ENCODE data around the gene AGAP9.

DNA sequence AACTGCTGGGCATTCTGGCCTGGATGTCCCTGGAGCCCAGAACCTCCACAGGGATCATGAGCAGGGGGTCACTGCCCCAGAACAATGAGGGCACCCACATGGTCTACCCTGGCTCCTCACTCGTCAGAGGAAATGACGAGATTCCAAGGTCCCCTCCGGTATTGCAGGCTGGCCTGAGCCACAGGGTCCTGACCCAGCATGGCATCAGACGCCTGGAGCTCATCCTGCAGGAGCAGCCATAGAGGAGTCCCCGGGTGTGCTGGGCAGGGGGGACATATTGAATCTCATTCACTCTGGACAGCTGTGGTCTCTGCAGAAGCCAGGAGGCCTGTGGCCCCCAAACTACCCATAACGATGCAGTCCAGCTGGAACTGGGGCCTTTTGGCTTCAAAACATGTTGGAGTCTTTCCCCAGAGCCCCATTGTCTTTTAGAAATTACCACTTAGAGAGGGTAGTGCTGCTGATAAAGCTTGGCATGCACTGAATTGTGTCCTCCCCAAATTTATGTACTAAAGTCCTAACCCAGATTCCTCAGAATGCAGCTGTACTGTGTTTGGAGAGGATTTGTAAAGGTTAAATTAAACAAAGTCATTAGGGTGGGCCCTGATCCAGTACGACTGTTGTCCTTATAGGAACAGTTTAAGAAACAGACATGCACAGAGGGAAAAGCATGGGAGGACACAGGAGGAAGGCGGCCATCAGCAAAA is 67.2 kb downstream of the AGAP9 start:
- TF ChIP-seq, protein P1, sequence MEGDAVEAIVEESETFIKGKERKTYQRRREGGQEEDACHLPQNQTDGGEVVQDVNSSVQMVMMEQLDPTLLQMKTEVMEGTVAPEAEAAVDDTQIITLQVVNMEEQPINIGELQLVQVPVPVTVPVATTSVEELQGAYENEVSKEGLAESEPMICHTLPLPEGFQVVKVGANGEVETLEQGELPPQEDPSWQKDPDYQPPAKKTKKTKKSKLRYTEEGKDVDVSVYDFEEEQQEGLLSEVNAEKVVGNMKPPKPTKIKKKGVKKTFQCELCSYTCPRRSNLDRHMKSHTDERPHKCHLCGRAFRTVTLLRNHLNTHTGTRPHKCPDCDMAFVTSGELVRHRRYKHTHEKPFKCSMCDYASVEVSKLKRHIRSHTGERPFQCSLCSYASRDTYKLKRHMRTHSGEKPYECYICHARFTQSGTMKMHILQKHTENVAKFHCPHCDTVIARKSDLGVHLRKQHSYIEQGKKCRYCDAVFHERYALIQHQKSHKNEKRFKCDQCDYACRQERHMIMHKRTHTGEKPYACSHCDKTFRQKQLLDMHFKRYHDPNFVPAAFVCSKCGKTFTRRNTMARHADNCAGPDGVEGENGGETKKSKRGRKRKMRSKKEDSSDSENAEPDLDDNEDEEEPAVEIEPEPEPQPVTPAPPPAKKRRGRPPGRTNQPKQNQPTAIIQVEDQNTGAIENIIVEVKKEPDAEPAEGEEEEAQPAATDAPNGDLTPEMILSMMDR (IDR thresholded peaks at IDR 0.05; ENCODE audit: low read depth, low read length): no peak
- no peak for TF ChIP-seq EZH2phosphoT487 (IDR thresholded peaks at IDR 0.05; ENCODE audit: low read depth)

Measured in OCI-LY3 (cell line).